HepG2 (cell line): ENCODE data around the gene USP7. TPM values are rescaled to one million over a fixed set of nuclear protein-coding genes. Genes with fewer than 3 reads are reported as not detected.

Source experiments
- CBFB ChIP-seq: sonication (generic); formaldehyde crosslinking; IDR thresholded peaks from 2 replicates; pipeline ENCODE4 v1.4.0; 2020; ENCODE audit warnings: missing genetic modification reagents
- GZF1 ChIP-seq: sonication (generic); formaldehyde crosslinking; IDR thresholded peaks from 2 replicates; pipeline ENCODE4 v1.5.1; 2020; ENCODE audit warnings: mild to moderate bottlenecking, missing genetic modification reagents
- HDAC2 ChIP-seq: sonication (generic); formaldehyde crosslinking; IDR thresholded peaks from 2 replicates; pipeline ENCODE4 v1.4.0; 2020; ENCODE audit warnings: missing genetic modification reagents
- HNF4G ChIP-seq, 2 experiments: sonication (generic) in 1 of 2; formaldehyde crosslinking in 1 of 2; IDR thresholded peaks; 2 replicates each; pipeline versions ENCODE4 v1.4.0 to v1.6.1; 2011 to 2020; ENCODE audit warnings: borderline replicate concordance in 2 of 2, low read depth in 2 of 2, mild to moderate bottlenecking in 2 of 2, low read length in 1 of 2, missing genetic modification reagents in 1 of 2, moderate library complexity in 1 of 2
- HOXA9 ChIP-seq: sonication (generic); formaldehyde crosslinking; IDR thresholded peaks from 2 replicates; pipeline ENCODE4 v1.8.1; 2022; ENCODE audit warnings: missing genetic modification reagents, mild to moderate bottlenecking, moderate library complexity, borderline replicate concordance
- KAT8 ChIP-seq: IDR thresholded peaks from 2 replicates; pipeline ENCODE4 v1.6.1; 2016; ENCODE audit warnings: missing genetic modification reagents, missing compliant biosample characterization
- MNT ChIP-seq: fragments of 450-650 bp; IDR thresholded peaks from 2 replicates; pipeline ENCODE4 v1.6.1; 2016
- PCBP1 ChIP-seq: fragments of 200-400 bp; formaldehyde crosslinking; IDR thresholded peaks from 2 replicates; pipeline ENCODE4 v1.6.1; 2017; ENCODE audit warnings: mild to moderate bottlenecking, low read depth, low read length, borderline replicate concordance
- PRDM15 ChIP-seq: sonication (generic); formaldehyde crosslinking; IDR thresholded peaks from 2 replicates; pipeline ENCODE4 v1.4.0; 2020; ENCODE audit warnings: missing genetic modification reagents
- RBAK ChIP-seq: sonication (generic); formaldehyde crosslinking; IDR thresholded peaks from 2 replicates; pipeline ENCODE4 v1.5.1; 2020; ENCODE audit warnings: mild to moderate bottlenecking, missing genetic modification reagents
- SNAI1 ChIP-seq: sonication (generic); formaldehyde crosslinking; IDR thresholded peaks from 2 replicates; pipeline ENCODE4 v1.5.0; 2020; ENCODE audit warnings: mild to moderate bottlenecking, missing genetic modification reagents, borderline replicate concordance
- SP2 ChIP-seq: sonication (generic); formaldehyde crosslinking; IDR thresholded peaks from 2 replicates; pipeline ENCODE4 v1.5.1; 2020; ENCODE audit warnings: mild to moderate bottlenecking, missing genetic modification reagents
- STAT5B ChIP-seq: sonication (generic); formaldehyde crosslinking; IDR thresholded peaks from 2 replicates; pipeline ENCODE4 v1.4.0; 2020; ENCODE audit warnings: missing genetic modification reagents
- ZFY ChIP-seq: sonication (generic); formaldehyde crosslinking; IDR thresholded peaks from 2 replicates; pipeline ENCODE4 v1.4.0; 2020; ENCODE audit warnings: missing genetic modification reagents
- ZNF281 ChIP-seq: sonication (generic); formaldehyde crosslinking; IDR thresholded peaks from 2 replicates; pipeline ENCODE4 v1.4.0; 2020; ENCODE audit warnings: missing genetic modification reagents, borderline replicate concordance
- ZNF451 ChIP-seq: sonication (generic); formaldehyde crosslinking; IDR thresholded peaks from 2 replicates; pipeline ENCODE4 v1.5.0; 2020; ENCODE audit warnings: mild to moderate bottlenecking, missing genetic modification reagents
- ZNF691 ChIP-seq: sonication (generic); formaldehyde crosslinking; IDR thresholded peaks from 2 replicates; pipeline ENCODE4 v1.4.0; 2020; ENCODE audit warnings: missing genetic modification reagents, low read depth, mild to moderate bottlenecking, borderline replicate concordance
- ZNF800 ChIP-seq: sonication (generic); formaldehyde crosslinking; IDR thresholded peaks from 2 replicates; pipeline ENCODE4 v1.4.0; 2020; ENCODE audit warnings: missing genetic modification reagents
- polyA plus RNA-seq, 8 experiments: library from polyadenylated mRNA; depleted of rRNA in 3 of 8; stranded (reverse) in 7 of 8; unstranded in 1 of 8; fragments of >200 nt; fragmentation: Illumina TruSeq in 4 of 8; extraction: Trizol in 4 of 8; gene quantifications; 2 replicates each; pipeline versions ENCODE4 v1.2.1 to v1.2.3, GENCODE V29; 2011 to 2016; ENCODE audit warnings: low read depth in 4 of 8, missing spikeins in 1 of 8, mixed read lengths in 1 of 8; ENCODE audit not compliant: insufficient read depth in 1 of 8
- total RNA-seq, 5 experiments: library from RNA; depleted of rRNA; stranded (reverse); fragments of >200 nt; fragmentation: Illumina TruSeq; extraction: Trizol; gene quantifications; 2 replicates each; pipeline ENCODE4 v1.2.3, GENCODE V29; 2016; ENCODE audit warnings: low read depth in 1 of 5

Gene USP7
- total and polyA plus RNA-seq, 2 of the 13 experiments (the other 11 are each of a cell fraction or from before 2014, with no cell fraction given), result 52.5 to 173 TPM

GRCh38 chr16:8945626-8946296 lies 17.9 kb downstream of the USP7 start (continued):
- TF ChIP-seq HNF4G (IDR thresholded peaks at IDR 0.05; ENCODE audit: borderline replicate concordance, low read depth, low read length) (no peak), HNF4G (CRISPR knock-in tag; IDR thresholded peaks at IDR 0.05; ENCODE audit: borderline replicate concordance, low read depth) (no peak), SNAI1 (CRISPR knock-in tag) (no peak), CBFB (no peak), ZNF800 (no peak), HOXA9 (CRISPR knock-in tag) (no peak), RBAK (CRISPR knock-in tag) (no peak), SP2 (CRISPR knock-in tag) (no peak), ZFY (CRISPR knock-in tag) (no peak), PCBP1 (no peak), ZNF691 (CRISPR knock-in tag) (no peak), ZNF451 (CRISPR knock-in tag) (no peak), ZNF281 (CRISPR knock-in tag) (peak; percentile 48; the same call in 1 of the 2 replicates), STAT5B (CRISPR knock-in tag) (no peak), KAT8 (CRISPR knock-in tag) (no peak), HDAC2 (0 out of 2 replicates have a peak, but pooled peaks have one; percentile 23), GZF1 (no peak), PRDM15 (no peak), MNT (no peak)
